HG03280 (cell line): ENCODE measurements around the gene RNF13.
A peak's percentile ranks its signal among the peaks of the same experiment; 100 is the strongest.
"Not testable (repeated sequence)": the region's sequence is repeated elsewhere in the genome, so short reads cannot be mapped to it uniquely, and the experiment has no call there.

Source experiments
- ATAC-seq: cut with Tn5 transposase; IDR thresholded peaks from one replicate; pipeline ENCODE4 v1.9.1; 2021; ENCODE audit warnings: mild to moderate bottlenecking, moderate library complexity; ENCODE audit not compliant: unreplicated experiment

Gene RNF13

DNA sequence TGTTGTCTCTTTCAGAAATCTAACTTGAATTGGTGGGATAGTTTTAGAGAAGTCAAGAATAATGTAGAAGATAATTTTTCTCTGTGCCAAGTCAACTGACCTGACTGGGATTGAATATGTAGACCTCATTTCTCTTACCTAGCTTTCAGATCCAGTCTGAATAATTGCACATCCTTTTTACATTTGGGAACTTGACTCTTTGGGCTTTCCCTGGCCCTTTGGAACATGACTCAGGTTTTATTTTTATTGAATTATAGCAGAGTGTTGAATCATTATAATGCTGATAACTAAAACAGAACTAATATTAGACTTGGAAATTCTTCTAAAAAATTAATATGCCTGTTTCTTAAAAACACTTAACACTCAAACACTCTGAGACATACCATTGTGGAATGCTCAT is 81.2 kb downstream of the RNF13 start:
- no peak for ATAC-seq

DNA sequence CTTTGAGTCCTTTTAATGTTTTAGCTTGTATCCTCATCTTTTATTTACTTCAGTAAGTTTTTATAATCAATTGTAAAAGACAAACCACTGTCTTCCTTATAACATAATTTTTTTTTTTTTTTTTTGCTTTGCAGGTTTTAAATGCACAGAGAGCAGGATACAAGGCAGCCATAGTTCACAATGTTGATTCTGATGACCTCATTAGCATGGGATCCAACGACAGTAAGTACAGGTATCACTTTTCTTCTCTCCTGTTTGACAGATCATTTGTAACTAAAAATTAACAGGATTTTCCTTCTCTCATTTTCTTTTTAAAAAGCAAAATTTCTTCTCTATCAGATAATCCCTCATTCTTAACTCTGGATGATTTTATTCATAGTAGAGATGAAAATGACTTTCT is 82.3 kb downstream of the RNF13 start:
- no peak for ATAC-seq

DNA sequence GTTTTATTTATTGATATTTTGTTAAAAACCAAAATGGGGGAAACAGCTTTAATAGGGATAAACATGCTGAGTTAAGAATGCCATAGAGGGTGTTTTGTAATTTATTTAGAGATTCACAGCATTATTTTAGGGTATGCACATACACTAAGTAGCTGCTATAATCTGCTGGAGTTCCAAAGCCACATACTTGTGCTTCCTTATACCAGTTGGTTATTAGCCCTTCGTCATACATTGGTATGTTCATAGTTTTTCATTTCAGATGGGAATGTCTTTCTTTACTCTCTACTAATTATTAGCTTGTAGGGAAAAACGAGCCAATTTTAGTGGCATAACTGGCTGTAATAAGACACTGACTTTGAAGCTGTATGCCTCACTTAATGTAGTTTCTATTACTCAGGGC is 82.8 kb downstream of the RNF13 start:
- ATAC-seq, result no peak

GRCh38 chr3:149898771-149899170 is 85.8 kb downstream of the RNF13 start:
- ATAC-seq, result no peak

- no peak for ATAC-seq
These were observed 87.3 kb downstream of the RNF13 start for GRCh38 chr3:149900322-149900721.

- ATAC-seq, result no peak
These were observed 88.8 kb downstream of the RNF13 start for GRCh38 chr3:149901770-149902169.

DNA sequence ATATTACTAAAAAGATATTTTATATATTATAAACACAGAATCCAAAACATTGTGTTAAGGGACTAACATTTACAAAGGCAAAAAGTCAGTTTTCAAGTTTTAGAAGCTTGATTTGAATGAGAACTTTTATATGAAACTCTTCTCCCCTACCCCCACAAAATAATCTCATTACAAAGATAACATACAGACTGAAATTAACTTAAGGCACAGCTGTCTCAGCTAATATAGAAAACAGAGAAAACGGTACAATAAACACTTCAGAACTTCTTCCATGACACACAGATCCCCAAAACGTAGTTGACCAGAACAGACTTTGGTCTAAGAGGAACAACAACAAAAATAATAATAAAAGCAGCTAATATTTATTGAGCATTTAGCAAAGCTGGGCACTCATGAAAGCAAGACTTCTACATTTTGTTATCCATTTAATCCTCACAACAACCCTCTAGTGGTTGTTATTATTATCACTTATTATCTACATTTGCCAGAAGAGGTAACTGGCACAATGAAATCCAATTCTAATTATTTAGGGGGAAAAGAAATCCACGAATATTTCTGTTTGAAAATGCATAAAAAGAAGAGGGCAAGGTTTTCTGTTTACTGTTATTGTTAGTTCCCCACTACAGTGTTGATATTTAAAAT is 89.6 kb downstream of the RNF13 start:
- ATAC-seq, result no peak

GRCh38 chr3:149906036-149906435 is 93.0 kb downstream of the RNF13 start:
- ATAC-seq, result no peak

GRCh38 chr3:149908424-149908957 is 95.5 kb downstream of the RNF13 start:
- no peak for ATAC-seq

DNA sequence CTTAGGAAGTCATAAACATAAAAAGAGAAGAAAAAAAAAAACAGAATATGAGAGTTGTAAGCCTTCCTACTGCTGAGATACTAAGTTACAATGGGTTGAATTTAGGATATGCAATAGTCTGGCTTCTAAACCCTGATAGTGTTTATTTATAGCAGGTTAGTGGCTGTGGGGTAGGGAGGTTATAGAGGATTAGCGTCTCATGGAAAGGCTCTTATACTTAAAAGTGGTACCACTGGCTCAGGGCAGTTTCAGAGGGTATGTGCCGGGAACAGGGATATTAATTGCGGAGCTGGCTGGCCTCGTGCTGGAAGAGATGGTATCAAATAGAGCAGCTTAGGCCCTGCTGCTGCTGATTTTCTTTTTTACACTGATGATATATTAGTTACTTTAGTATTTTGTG is 96.9 kb downstream of the RNF13 start:
- ATAC-seq, result no peak

GRCh38 chr3:149917124-149917667 is 104.2 kb downstream of the RNF13 start:
- no peak for ATAC-seq

DNA sequence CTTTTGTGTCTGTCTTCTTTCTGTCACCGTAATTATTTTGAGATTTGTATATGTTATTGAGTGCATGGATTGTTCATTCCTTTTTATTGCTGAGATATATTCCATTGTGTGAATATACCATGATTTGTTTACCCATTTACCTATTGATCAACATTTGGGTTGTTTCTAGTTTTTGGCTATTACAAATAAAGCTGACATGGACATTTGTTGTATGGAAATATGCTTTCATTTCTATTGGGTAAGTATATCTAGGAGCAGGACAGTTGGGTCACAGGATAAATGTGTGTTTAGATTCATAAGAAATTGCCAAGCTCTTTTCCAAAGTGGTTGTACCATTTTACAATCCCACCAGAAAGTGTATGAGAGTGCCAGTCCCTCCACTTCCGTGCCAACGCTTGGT is 106.5 kb downstream of the RNF13 start:
- no peak for ATAC-seq

DNA sequence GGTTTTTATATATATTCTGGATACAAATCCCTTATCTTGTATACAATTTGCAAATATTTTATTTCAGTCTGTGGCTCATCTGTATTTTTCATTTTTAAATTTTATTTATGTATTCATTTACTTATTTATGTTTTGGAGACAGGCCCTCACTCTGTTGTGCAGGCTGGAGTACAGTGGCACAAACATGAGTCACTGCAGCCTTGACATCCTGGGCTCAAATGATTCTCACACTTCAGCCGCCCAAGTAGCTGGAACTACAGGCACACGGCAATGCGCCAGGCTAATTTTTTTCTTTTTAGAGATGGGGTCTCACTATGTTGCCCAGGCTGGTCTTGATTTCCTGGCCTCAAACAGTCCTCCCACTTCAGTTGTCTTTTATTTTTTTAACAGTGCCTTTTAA is 107.1 kb downstream of the RNF13 start:
- ATAC-seq, result no peak

DNA sequence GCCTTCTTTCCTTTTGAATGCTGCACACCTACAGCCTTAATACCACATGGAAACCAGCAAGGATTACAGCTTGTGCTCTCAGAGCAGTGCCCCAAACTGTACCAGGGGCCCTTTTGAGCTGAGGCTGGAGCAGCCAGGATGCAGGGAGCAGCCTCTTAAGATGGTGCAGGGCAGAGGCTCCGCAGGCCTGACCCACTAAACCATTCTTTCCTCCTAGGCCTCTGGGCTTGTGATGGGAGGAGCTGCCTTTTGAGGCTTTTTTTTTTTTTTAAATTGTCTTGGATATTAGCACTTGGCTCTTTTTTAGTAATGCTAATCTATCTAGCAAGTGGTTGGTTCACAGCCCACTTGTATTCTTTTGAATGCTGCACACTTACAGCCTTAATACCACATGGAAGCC is 120.0 kb downstream of the RNF13 start:
- no peak for ATAC-seq

DNA sequence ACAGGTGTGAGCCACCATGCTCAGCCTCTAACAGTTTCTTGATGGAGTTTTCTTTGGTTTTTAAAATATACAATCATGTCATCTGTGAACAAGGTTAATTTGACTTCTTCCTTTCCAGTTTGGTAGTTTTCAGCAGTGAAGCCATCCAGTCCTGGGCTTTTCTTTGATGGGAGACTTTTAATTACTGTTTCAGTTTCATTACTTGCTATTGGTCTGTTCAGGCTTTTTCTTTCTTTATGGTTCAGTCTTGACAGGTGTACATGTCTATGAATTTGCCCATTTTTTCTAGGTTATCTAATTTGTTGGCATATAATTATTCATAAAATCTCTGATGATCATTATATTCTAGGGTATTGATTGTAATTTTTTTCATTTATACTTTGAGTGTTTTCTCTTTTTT is 120.8 kb downstream of the RNF13 start:
- no peak for ATAC-seq

DNA sequence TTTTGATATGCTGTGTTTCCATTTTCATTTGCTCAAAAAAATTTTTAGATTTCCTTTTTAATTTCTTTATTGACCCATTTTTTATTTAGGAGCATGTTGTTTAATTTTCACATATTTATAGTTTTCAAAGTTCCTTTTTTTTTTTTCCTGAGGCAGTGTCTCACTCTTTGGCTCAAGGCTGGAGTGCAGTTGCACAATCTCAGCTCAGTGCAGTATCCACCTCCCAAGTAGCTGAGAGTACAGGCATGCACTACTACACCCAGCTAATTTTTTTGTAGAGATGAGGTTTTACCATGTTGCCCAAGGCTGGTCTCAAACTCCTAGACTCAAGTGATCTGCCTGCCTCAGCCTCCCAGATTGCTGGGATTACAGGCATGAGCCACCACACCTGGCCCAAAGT is 121.5 kb downstream of the RNF13 start:
- ATAC-seq, result no peak

- peak; percentile 65 for ATAC-seq
These were observed 123.8 kb downstream of the RNF13 start for GRCh38 chr3:149936812-149937230.

- ATAC-seq, result not testable (repeated sequence)
These were observed 125.5 kb downstream of the RNF13 start for GRCh38 chr3:149938392-149939055.

DNA sequence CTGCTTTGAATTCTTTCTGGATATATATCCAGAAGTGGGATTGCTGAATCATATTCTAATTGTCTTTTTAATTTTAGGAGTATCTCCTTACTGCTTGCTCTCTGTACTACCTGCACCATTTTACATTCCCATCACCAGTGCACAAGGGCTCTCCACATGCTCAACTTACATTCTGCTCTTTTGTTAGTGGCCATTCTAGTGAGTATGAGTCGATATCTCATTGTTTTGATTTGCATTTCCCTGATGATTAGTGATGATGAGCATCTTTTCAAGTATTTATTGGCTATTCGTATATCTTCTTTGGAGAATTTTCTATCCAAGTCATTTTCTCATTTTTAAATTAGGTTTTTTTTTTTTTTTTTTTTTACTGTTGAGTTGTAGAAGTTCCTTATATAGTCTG is 128.2 kb downstream of the RNF13 start:
- ATAC-seq, result no peak

DNA sequence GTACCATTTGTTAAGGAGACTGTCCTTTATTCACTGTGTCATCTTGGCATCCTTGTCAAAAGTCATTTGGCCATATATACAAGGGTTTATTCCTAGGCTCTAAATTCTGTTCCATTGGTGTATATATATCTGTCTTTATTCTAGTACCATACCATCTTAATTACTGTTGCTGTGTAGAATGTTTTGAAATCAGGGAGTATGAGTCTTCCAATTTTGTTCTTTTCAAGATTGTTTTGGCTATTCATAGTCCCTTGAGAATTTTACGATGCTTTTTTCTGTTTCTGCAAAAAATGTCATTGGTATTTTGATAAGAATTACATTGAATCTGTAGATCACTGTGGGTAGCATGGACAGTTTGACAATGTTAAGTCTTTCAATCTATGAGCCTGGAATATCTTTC is 128.9 kb downstream of the RNF13 start:
- ATAC-seq, result no peak

GRCh38 chr3:149942409-149942808 is 129.4 kb downstream of the RNF13 start:
- no peak for ATAC-seq

GRCh38 chr3:149943966-149944365 is 131.0 kb downstream of the RNF13 start:
- not testable (repeated sequence) for ATAC-seq
